ENCODE data around the gene SERPINB12. TPM values are rescaled to one million over a fixed set of nuclear protein-coding genes. Genes with fewer than 3 reads are reported as not detected.

Gene SERPINB12
- total and polyA plus RNA-seq, 2 of the 13 experiments (the other 11 are each of a cell fraction or from before 2014, with no cell fraction given): not detected

DNA sequence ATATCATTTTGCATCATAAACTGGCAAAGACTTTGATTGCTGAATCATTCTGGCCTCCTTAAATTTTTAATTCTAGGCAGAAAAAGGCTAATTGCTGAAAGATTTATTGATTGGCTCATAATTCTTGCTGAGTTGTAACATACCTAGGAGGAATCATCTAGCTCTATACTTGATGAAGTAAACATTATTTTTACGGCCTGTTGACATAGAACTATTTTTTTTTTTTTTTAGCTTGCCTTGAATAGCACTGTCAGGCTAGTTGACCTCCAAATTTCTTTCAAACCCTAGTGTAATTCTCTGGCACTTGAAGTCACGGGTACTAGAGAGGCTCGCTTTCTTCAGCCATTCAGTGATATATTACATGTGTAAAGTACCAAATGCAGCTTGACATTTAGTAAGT lies 2.8 kb downstream of the SERPINB12 start:
- BruUV-seq (replicated peaks): no TSS peak
- Histone ChIP-seq H3K27ac (ENCODE audit: extremely low read length, insufficient read depth, low read length) (no peak overlapping the region), H2AFZ (ENCODE audit: low read length) (no peak overlapping the region), H3K36me3 (replicated peaks in 1 of 2; ENCODE audit: control insufficient read depth in 1 of 2, insufficient read depth in 2 of 2, low read length in 2 of 2) (no peaks in the 10 kb centered on the region), H4K20me1 (ENCODE audit: insufficient read depth, low read length) (no peaks in the 10 kb centered on the region), H3K4me1 (ENCODE audit: insufficient read depth, low read length) (no peaks in the 10 kb centered on the region), H3K27me3 (ENCODE audit: control insufficient read depth in 1 of 2, insufficient read depth in 2 of 2, low read length in 2 of 2) (no peaks in the 10 kb centered on the region), H3K9ac (ENCODE audit: insufficient read depth, low read depth, low read length) (no peak overlapping the region), H3K4me2 (ENCODE audit: low read depth, low read length) (no peak overlapping the region), H3K4me3 (replicated peaks in 1 of 3; ENCODE audit: insufficient read depth in 1 of 3, low read depth in 2 of 3, low read length in 3 of 3) (no peak overlapping the region), H3K9me3 (ENCODE audit: low read length) (no peaks in the 10 kb centered on the region), H3K79me2 (ENCODE audit: insufficient read depth, low read length) (no peaks in the 10 kb centered on the region)
- ChIA-PET CTCF (ENCODE audit: low intra/inter-chr PET ratio, low total read pairs) (no interaction called here), POLR2A (no interaction called here)
- in situ Hi-C loops (cut with HindIII; ENCODE audit: extremely low pct_ligation_motif_present, low pct_unique_long_range_greater_than_20kb) (no loop called here), intact Hi-C loops (cut with micrococcal nuclease; ENCODE audit: unreplicated experiment) (no loop called here)
- no peak for FAIRE-seq
- DNase-seq (ENCODE audit: low spot score): no peak
- 14% methylated on average over 3 of the region's 3 CpGs for WGBS (ENCODE audit: low lambda C conversion rate)
- TF ChIP-seq ZNF329 (CRISPR knock-in tag; IDR thresholded peaks at IDR 0.05; ENCODE audit: low read depth) (no peak), SKI (IDR thresholded peaks at IDR 0.05; ENCODE audit: partially characterized antibody) (no peak), ZNF20 (CRISPR knock-in tag; IDR thresholded peaks at IDR 0.05) (no peak), HOXA5 (CRISPR knock-in tag; IDR thresholded peaks at IDR 0.05) (no peak), ZSCAN9 (CRISPR knock-in tag; IDR thresholded peaks at IDR 0.05; ENCODE audit: borderline replicate concordance) (no peak), PRPF4 (IDR thresholded peaks at IDR 0.05; ENCODE audit: low read depth, low read length, poor library complexity, severe bottlenecking) (no peak), ZNF614 (CRISPR knock-in tag; IDR thresholded peaks at IDR 0.05; ENCODE audit: borderline replicate concordance) (no peak), NONO (IDR thresholded peaks at IDR 0.05) (no peak), NONO (CRISPR knock-in tag; conservative IDR thresholded peaks at IDR 0.05) (no peak)
- ATAC-seq: no peak

DNA sequence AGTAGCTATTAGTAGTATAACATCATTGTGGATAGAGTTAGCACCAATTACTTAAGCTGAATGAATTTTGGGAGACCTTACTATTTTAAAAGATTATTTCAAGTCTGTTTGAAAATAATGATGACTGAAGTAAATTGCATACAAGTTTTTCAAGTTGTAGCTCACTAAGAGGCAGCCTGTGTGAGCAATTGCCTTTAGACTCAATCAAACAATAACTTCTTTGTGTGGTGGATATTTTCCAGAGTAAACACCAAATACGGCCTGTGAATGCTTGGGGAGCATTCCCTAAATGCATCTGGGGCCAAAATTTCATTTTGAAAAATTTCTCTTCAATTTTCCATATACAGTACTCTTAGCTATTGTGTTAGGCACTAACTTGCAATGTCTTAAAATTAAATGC lies 7.9 kb downstream of the SERPINB12 start:
- peak in 1 of 2 experiments; percentile 38; a peak in 1 of 4 replicates for TF ChIP-seq MAFK (conservative IDR thresholded peaks at IDR 0.05 in 1 of 2, IDR thresholded peaks at IDR 0.05 in 1 of 2; ENCODE audit: low read length in 2 of 2)
- TF ChIP-seq ZNF33B (CRISPR knock-in tag; IDR thresholded peaks at IDR 0.05): no peak
- ATAC-seq: no peak
- Histone ChIP-seq H3K4me3 (replicated peaks in 1 of 3; ENCODE audit: insufficient read depth in 1 of 3, low read depth in 2 of 3, low read length in 3 of 3) (no peak overlapping the region), H3K4me2 (ENCODE audit: low read depth, low read length) (no peak overlapping the region), H3K27me3 (ENCODE audit: control insufficient read depth in 1 of 2, insufficient read depth in 2 of 2, low read length in 2 of 2) (no peaks in the 10 kb centered on the region), H3K27ac (ENCODE audit: extremely low read length, insufficient read depth, low read length) (no peak overlapping the region), H3K36me3 (replicated peaks in 1 of 2; ENCODE audit: control insufficient read depth in 1 of 2, insufficient read depth in 2 of 2, low read length in 2 of 2) (no peaks in the 10 kb centered on the region), H3K4me1 (ENCODE audit: insufficient read depth, low read length) (no peaks in the 10 kb centered on the region), H4K20me1 (ENCODE audit: insufficient read depth, low read length) (no peaks in the 10 kb centered on the region), H3K79me2 (ENCODE audit: insufficient read depth, low read length) (no peaks in the 10 kb centered on the region), H3K9ac (ENCODE audit: insufficient read depth, low read depth, low read length) (no peak overlapping the region), H2AFZ (ENCODE audit: low read length) (no peak overlapping the region), H3K9me3 (ENCODE audit: low read length) (no peaks in the 10 kb centered on the region)
- CTCF ChIA-PET (ENCODE audit: low intra/inter-chr PET ratio, low total read pairs): no interaction called here
- POLR2A ChIA-PET: no interaction called here
- in situ Hi-C loops (cut with HindIII; ENCODE audit: extremely low pct_ligation_motif_present, low pct_unique_long_range_greater_than_20kb) (no loop called here), intact Hi-C loops (cut with micrococcal nuclease; ENCODE audit: unreplicated experiment) (no loop called here)
- no TSS peak for BruUV-seq (replicated peaks)
- DNase-seq (ENCODE audit: low spot score): no peak
- FAIRE-seq: no peak
- 0% methylated on average over 1 of the region's 1 CpG for WGBS (ENCODE audit: low lambda C conversion rate)

Data from HepG2 (cell line).